Epithelial cell of esophagus (primary cell): ENCODE results near the gene CXCL17.

Source experiments
- DNase-seq: peaks from one replicate; pipeline ENCODE4 v3.0.0; 2010; ENCODE audit warnings: low read depth
- H3K4me3 ChIP-seq: 2 replicates; pipeline ENCODE4 v1.5.1; 2011; ENCODE audit warnings: mild to moderate bottlenecking, low read length, control low read depth
- TF ChIP-seq, protein P1 (sequence below): IDR thresholded peaks from 2 replicates; pipeline ENCODE4 v1.5.1; 2011; ENCODE audit warnings: low read depth, mild to moderate bottlenecking, low read length, control low read depth, inconsistent platforms; ENCODE audit not compliant: insufficient read depth; ENCODE audit errors: missing control alignments

CXCL17 gene

DNA sequence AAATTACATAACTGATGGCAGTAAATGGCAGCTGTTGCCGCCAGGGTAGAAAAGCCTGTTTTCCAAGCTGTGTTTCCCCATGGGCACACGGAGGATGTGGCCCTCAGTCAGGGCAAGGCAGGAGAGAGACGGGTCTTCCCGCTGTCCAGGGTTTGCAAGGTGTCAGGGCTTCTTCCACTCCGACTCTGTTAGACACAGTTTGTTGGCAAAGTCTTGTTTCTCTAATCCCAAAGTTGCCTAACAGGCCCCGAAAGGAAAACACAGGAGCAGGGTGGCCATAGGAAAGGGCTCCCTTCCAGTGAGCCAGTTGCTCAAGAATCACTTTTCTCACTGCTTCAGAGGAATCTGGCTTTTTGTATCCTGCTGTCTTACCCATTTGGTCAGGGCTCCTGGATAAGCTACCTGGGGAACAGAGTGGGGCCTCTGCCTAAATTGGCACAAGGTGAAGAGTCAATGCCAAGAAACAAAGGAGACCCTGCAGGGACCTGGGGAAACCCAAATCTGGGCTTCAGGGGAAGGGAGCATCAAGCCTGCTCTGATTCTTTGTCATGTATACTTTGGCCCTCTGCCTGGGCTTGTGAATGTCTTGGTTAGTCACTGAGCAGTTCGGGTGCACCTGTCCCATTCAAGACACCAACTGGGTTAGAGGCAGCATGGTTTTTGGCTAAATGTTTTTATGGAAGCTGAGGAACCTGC, 29.0 kb upstream of the CXCL17 start:
- H3K4me3 ChIP-seq: no peak overlapping the region
- TF ChIP-seq, protein P1, sequence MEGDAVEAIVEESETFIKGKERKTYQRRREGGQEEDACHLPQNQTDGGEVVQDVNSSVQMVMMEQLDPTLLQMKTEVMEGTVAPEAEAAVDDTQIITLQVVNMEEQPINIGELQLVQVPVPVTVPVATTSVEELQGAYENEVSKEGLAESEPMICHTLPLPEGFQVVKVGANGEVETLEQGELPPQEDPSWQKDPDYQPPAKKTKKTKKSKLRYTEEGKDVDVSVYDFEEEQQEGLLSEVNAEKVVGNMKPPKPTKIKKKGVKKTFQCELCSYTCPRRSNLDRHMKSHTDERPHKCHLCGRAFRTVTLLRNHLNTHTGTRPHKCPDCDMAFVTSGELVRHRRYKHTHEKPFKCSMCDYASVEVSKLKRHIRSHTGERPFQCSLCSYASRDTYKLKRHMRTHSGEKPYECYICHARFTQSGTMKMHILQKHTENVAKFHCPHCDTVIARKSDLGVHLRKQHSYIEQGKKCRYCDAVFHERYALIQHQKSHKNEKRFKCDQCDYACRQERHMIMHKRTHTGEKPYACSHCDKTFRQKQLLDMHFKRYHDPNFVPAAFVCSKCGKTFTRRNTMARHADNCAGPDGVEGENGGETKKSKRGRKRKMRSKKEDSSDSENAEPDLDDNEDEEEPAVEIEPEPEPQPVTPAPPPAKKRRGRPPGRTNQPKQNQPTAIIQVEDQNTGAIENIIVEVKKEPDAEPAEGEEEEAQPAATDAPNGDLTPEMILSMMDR: no peak
- DNase-seq: peak; percentile 64

DNA sequence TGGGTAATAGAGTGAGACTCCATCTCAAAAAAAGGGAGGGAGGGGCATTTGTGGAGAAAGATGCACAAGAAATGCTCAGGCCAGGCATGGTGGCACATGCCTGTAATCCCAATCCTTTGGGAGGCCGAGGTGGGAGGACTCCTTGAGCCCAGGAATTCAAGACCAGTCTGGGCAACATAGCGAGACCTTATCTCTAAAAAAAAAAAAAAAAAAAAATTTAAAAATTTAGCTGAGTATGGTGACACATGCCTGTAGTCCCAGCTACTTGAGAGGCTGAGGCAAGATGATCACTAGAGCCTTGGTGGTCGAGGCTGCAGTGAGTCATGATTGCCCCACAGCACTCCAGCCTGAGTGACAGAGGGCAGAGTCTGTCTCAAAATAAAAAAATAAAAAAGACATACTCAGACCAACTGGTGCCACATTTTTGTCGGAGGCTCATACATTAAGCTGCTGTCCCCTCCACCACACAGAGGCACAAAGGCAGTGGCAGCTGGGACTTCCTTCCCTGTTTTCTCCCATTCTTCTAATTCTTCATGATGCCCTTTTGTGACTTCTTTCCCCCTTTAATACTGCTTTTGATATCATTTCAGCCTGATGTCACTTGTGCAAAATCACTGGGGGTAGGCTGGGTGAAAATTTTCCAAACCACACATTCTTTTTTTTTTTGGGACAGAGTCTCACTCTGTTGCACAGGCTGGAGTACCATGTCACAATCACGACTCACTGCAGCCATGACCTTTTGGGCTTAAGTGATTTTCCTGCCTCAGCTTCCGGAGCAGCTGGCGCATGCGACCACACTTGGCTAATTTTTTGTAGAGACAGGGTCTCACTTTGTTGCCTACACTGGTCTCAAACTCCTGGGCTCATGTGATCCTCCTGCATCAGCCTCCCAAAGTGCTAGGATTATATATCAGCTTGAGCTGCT, 26.8 kb upstream of the CXCL17 start:
- TF ChIP-seq, protein P1: no peak
- no peak for DNase-seq
- no peak overlapping the region for H3K4me3 ChIP-seq

DNA sequence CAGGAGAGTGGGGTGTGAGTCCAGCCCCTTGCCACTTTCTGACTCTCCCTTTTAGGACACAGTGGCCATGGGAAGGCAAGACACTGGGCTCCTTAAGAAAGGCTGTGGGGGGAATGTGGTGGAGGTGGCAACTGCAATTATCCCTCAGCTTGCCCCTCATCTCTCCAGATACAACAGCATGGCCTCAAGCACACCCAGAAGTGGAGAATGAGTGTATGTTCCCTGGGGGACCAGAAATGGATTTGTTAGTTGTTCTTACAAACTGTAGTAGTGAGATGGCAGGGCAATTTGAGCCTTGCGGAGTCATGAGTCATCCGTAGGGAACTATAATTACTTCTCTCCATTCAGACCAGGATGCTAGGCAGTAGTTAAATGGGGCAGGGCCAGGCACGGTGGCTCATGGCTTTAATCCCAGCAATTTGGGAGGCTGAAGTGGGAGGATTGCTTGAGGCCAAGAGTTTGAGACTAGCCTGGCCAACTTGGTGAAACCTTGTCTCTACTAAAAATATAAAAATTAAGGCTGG, 25.6 kb upstream of the CXCL17 start:
- TF ChIP-seq, protein P1: no peak
- no peak overlapping the region for H3K4me3 ChIP-seq
- DNase-seq: peak; percentile 80

DNA sequence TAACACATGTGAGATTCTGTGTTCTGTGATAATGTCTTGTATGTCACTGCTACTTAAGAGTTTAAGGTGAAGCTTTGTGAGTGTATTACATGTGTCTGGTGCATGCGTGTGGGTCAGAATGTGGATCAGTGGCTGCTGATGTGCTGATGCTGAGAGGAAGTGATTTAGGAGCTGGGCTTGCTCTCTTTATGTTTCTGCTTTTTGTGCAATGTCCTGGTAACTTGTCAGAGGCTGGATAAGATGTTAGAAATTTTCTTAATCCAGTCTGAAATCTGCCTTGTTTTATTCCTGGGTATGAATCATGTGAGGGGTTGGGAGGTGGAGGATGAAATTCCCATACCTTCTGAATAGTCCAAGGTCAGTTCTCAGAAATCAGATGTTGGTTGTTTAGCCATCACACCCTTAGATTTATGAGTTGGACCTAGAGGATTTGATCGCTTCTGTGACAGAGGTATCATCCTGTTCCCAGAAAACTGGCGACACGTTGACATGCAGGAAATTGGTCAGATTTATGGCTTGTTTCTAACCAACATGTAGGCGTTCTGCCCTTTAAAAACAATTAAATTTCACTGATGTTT, 24.5 kb upstream of the CXCL17 start:
- TF ChIP-seq, protein P1: no peak
- DNase-seq: no peak
- H3K4me3 ChIP-seq: no peak overlapping the region

DNA sequence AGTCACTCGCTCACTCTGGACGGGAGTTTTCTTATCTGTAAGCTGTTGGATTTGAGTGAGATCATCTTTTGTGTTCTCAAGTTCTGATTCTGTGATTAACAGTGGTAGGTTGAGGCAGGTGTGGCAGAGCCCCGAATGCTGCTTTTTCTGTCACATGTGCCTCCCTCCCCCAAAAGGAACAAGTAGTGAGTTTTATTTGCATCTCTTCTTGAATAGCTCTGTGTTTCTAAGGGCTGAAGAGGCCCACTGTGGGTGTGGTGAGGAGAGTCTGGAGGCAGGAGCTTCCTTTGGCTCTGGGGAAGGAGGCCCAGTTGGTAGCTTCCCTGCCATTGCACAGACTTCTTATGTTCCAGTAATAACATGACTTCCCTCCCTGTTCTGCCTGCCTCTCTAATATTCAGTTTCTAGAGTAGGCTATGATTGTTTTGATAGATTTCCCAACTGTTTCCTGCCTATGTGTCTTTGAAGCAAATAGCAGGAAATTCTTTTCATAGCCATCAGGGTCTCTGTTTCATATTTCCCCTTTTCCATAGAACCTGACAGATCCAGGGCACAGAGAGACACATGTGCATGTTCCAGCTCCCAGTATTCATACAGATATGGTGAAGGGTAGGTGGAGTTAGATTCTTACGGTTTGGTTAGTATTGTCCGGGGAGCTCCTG, 23.9 kb upstream of the CXCL17 start:
- no peak overlapping the region for H3K4me3 ChIP-seq
- TF ChIP-seq, protein P1: no peak
- DNase-seq: no peak

DNA sequence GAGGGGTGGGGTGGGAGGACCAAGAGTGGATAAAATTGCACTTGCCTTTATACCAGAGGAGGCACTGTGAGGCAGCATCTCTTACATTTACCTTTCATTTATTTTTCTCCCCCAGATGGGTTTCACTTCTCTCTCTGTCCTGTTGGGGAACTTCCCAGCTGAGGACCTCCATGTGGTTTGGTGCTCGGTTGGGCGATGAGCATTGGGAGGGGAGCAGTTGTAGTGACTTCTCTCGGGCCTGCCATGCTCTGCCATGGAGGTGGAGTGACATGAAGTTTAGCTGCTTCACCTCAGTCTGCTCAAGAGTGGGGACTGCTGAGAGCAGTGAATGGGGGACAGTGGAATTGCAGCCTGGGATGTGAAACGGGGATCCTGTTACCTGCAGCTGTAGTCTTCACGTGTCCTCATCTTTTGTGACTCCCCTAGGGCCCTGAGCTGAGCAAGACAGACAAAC, 23.1 kb upstream of the CXCL17 start:
- DNase-seq: no peak
- no peak overlapping the region for H3K4me3 ChIP-seq
- TF ChIP-seq, protein P1: no peak
